ENCODE measurements around the gene DIPK1B. TPM values are rescaled to one million over a fixed set of nuclear protein-coding genes. Genes with fewer than 3 reads are reported as not detected.

DIPK1B gene
- total RNA-seq, 1 donor from 2014 or later, result 46.3 TPM

DNA sequence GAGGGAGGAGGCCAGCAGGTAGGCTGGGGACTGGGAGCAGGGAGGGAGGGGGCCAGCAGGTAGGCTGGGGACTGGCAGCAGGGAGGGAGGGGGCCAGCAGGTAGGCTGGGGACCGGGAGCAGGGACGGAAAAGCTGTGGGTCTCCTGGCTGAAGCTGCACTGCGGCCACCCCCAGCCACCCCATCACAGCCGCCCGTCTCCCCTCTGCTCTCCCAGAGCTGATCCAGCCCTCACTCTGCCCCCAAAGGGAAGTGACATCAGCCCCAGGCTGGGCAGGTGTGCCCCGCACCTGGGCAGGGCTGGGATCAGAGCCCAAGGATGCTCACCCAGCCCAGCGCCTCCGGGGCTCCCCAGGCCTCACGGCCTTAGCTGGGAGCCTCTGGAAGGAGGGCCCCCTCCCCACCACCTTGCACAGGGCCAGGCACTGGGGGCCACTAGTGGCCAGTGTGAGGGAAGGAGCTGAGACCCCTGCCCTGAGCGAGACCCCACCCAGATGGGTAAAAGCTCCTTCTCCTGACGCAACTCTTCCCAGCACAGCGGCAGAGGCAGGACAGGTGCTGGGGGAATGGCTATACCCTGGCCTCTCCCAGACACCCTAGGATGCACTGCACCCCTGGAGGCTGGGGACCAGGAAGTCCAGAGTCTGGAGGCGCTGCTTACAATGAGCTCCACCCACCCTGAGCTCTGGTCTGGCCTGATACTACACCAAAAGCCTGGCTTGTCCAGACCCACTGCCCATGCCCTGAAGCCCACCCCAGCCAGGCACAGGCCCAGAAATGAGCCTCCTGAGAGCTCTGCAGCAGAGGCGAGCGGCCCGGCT lies 36.7 kb upstream of the DIPK1B start:
- H3K4me3 Mint-ChIP-seq, result no peak overlapping the region
- peaks cover 10% of the 10 kb centered on the region for H3K4me1 Mint-ChIP-seq
- TF ChIP-seq, protein P1, sequence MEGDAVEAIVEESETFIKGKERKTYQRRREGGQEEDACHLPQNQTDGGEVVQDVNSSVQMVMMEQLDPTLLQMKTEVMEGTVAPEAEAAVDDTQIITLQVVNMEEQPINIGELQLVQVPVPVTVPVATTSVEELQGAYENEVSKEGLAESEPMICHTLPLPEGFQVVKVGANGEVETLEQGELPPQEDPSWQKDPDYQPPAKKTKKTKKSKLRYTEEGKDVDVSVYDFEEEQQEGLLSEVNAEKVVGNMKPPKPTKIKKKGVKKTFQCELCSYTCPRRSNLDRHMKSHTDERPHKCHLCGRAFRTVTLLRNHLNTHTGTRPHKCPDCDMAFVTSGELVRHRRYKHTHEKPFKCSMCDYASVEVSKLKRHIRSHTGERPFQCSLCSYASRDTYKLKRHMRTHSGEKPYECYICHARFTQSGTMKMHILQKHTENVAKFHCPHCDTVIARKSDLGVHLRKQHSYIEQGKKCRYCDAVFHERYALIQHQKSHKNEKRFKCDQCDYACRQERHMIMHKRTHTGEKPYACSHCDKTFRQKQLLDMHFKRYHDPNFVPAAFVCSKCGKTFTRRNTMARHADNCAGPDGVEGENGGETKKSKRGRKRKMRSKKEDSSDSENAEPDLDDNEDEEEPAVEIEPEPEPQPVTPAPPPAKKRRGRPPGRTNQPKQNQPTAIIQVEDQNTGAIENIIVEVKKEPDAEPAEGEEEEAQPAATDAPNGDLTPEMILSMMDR (conservative IDR thresholded peaks at IDR 0.05), result no peak
- H3K27me3 Mint-ChIP-seq (ENCODE audit: low read depth), result no peaks in the 10 kb centered on the region
- H3K9me3 Mint-ChIP-seq, result no peaks in the 10 kb centered on the region
- no peaks in the 10 kb centered on the region for H3K36me3 Mint-ChIP-seq (ENCODE audit: low read depth)
- DNase-seq (ENCODE audit: low read depth, low spot score), result no peak
- no peak overlapping the region for H3K27ac Mint-ChIP-seq (ENCODE audit: unreplicated experiment)

DNA sequence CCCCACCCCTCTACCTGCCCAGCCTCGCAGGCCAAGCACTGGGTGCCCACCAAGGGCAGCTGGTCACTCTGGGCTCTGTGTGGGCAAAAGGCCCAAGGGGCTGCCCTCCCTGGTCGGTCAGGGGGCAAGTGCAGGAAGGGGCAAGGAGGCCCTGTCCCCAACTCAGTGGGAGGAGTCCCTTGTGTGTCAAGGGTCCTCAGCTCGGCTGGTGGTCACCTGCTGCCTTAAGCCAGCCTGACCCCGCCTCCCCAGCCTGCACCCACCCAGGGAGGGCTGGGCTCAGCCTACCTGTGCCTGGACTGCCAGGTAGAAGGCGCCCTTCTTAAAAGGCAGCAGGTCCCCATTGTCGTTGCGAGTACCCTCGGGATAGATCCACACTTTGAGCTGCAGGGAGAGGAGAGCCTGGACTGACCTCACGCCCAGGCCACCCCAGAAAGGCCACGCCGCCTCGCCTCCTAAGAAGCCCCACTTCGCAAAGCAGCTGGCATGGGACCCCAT lies 36.0 kb upstream of the DIPK1B start:
- no peaks in the 10 kb centered on the region for H3K9me3 Mint-ChIP-seq
- no peaks in the 10 kb centered on the region for H3K36me3 Mint-ChIP-seq (ENCODE audit: low read depth)
- no peak overlapping the region for H3K4me3 Mint-ChIP-seq
- TF ChIP-seq, protein P1 (conservative IDR thresholded peaks at IDR 0.05), result no peak
- peaks cover 10% of the 10 kb centered on the region for H3K4me1 Mint-ChIP-seq
- no peak overlapping the region for H3K27ac Mint-ChIP-seq (ENCODE audit: unreplicated experiment)
- DNase-seq (ENCODE audit: low read depth, low spot score), result no peak
- H3K27me3 Mint-ChIP-seq (ENCODE audit: low read depth), result no peaks in the 10 kb centered on the region

DNA sequence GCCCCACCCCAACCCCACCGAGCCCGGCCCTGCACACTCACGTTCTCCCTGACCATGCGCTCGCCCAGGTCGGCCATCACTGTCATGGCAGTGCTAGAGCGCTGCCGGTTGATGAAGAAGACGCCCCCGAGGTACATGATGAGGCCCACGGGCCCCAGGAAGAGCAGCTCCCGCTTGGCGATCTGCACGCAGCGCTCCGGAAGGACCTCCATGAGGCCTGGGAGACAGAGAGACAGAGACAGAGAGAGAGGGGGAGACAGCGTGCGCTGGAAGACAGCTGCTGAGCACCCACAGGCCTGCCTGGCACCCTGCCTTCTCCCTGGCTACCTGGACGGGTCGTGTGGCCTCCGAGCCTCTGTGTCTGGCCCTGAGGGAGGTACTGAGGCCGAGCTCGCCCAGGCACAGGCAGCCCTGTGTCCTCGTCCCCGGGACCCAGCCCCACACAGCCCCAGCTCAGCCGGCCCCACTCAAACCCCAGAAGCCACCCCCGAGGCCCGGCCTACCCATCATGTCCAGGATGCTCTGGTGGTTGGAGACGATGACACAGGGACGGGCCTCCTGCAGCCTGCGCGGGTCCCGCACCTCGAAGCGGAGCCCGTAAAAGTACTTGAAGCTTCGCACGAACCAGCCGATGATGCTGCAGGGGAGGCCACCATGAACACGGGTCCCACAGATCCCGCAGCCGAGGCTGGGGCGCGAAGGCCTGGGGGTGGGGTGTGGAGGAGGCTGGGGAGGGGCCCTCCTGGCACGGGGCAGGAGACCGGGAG lies 35.3 kb upstream of the DIPK1B start:
- no peaks in the 10 kb centered on the region for H3K9me3 Mint-ChIP-seq

DNA sequence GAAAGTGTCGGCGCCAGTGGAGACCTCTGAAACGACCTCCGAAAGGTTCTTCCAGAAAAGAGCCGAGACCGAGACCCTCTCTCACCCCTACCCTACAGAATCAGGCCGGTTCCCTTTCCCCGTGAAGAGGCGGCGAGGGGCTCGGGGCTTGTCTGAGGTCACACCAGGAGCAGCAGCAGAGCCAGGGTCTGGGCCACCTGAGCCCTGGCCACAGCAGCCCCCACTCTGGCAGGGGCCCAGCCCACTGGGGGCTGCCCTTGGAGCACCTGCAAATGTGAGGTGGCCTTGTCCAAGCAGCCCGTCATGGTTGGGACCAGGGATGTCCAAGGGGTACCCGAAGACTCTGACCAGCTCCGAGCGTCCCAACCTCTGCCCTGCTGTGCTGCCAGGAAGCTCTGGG lies 34.3 kb upstream of the DIPK1B start:
- no peaks in the 10 kb centered on the region for H3K9me3 Mint-ChIP-seq

More for the DNA sequence above, 35.3 kb upstream of the DIPK1B start:
- Mint-ChIP-seq H3K4me1 (peaks cover 10% of the 10 kb centered on the region), H3K27me3 (ENCODE audit: low read depth) (no peaks in the 10 kb centered on the region), H3K27ac (ENCODE audit: unreplicated experiment) (no peak overlapping the region), H3K4me3 (no peak overlapping the region), H3K36me3 (ENCODE audit: low read depth) (no peaks in the 10 kb centered on the region)
- TF ChIP-seq, protein P1 (conservative IDR thresholded peaks at IDR 0.05), result no peak
- DNase-seq (ENCODE audit: low read depth, low spot score), result no peak

DNA sequence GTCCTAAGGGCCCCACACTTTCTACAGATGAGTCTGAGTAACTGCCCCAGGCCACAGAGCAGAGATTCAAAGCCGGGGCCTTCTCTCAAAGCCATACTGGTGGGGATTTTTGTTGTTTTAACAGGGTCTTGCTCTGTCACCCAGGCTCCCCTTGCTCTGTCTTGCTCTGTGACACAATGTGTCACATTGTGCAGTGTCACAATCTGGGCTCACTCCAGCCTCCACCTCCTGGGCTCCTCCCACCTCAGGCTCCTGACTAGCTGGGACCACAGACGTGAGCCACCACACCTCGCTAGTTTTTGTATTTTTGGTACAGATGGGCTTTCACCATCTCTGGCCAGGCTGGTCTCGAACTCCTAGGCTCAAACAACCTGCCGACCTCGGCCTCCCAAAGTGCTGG lies 33.7 kb upstream of the DIPK1B start:
- TF ChIP-seq, protein P1 (conservative IDR thresholded peaks at IDR 0.05), result no peak
- H3K27me3 Mint-ChIP-seq (ENCODE audit: low read depth), result no peaks in the 10 kb centered on the region
- no peak for DNase-seq (ENCODE audit: low read depth, low spot score)
- no peak overlapping the region for H3K27ac Mint-ChIP-seq (ENCODE audit: unreplicated experiment)
- no peaks in the 10 kb centered on the region for H3K36me3 Mint-ChIP-seq (ENCODE audit: low read depth)
- no peaks in the 10 kb centered on the region for H3K9me3 Mint-ChIP-seq
- peaks cover 10% of the 10 kb centered on the region for H3K4me1 Mint-ChIP-seq
- no peak overlapping the region for H3K4me3 Mint-ChIP-seq

More for the DNA sequence above, 34.3 kb upstream of the DIPK1B start:
- H3K36me3 Mint-ChIP-seq (ENCODE audit: low read depth), result no peaks in the 10 kb centered on the region
- peaks cover 10% of the 10 kb centered on the region for H3K4me1 Mint-ChIP-seq
- no peak overlapping the region for H3K4me3 Mint-ChIP-seq
- no peak overlapping the region for H3K27ac Mint-ChIP-seq (ENCODE audit: unreplicated experiment)
- DNase-seq (ENCODE audit: low read depth, low spot score), result no peak
- TF ChIP-seq, protein P1 (conservative IDR thresholded peaks at IDR 0.05), result no peak
- no peaks in the 10 kb centered on the region for H3K27me3 Mint-ChIP-seq (ENCODE audit: low read depth)

Data from neural crest cell (in vitro differentiated cells).